HepG2 (cell line): ENCODE data around the gene RBP5. TPM values are rescaled to one million over a fixed set of nuclear protein-coding genes. Genes with fewer than 3 reads are reported as not detected.
A peak's percentile ranks its signal among the peaks of the same experiment; 100 is the strongest.

Experiments
- ATF2 ChIP-seq: sonication (generic); formaldehyde crosslinking; IDR thresholded peaks from 2 replicates; pipeline ENCODE4 v1.4.0; 2020; ENCODE audit warnings: missing genetic modification reagents
- BORCS8-MEF2B ChIP-seq: sonication (generic); formaldehyde crosslinking; IDR thresholded peaks from 2 replicates; pipeline ENCODE4 v1.8.0; 2022; ENCODE audit warnings: mild to moderate bottlenecking, missing genetic modification reagents
- CTCF ChIP-seq: sonication (generic); formaldehyde crosslinking; IDR thresholded peaks from 2 replicates; pipeline ENCODE4 v1.5.0; 2020; ENCODE audit warnings: mild to moderate bottlenecking, missing genetic modification reagents, moderate library complexity
- DMTF1 ChIP-seq: sonication (generic); formaldehyde crosslinking; IDR thresholded peaks from 2 replicates; pipeline ENCODE4 v1.4.0; 2020; ENCODE audit warnings: mild to moderate bottlenecking, missing genetic modification reagents
- FOXP1 ChIP-seq, 2 experiments: fragments of 450-650 bp in 1 of 2; IDR thresholded peaks; 2 replicates each; pipeline ENCODE4 v1.6.1; 2017 to 2018; ENCODE audit warnings: antibody characterized with exemption in 1 of 2
- MAFK ChIP-seq, 2 experiments: IDR thresholded peaks in 1 of 2; conservative IDR thresholded peaks in 1 of 2; 2 replicates each; pipeline ENCODE4 v1.6.1; 2011; ENCODE audit warnings: improper control_type of control experiment in 2 of 2, low read length in 2 of 2
- MBNL3 ChIP-seq: fragments of 250-450 bp; sonication (Bioruptor Pico); conservative IDR thresholded peaks from 2 replicates; pipeline ENCODE4 v1.8.0; 2022; ENCODE audit warnings: mild to moderate bottlenecking, inconsistent platforms
- MXD3 ChIP-seq: IDR thresholded peaks from 2 replicates; pipeline ENCODE4 v1.6.1; 2016; ENCODE audit warnings: mild to moderate bottlenecking, missing biosample characterization, missing genetic modification reagents
- SKIL ChIP-seq: sonication (generic); formaldehyde crosslinking; IDR thresholded peaks from 2 replicates; pipeline ENCODE4 v1.8.0; 2022; ENCODE audit warnings: missing genetic modification reagents, mild to moderate bottlenecking, moderate library complexity, borderline replicate concordance
- ZBTB33 ChIP-seq: sonication (generic); formaldehyde crosslinking; IDR thresholded peaks from 2 replicates; pipeline ENCODE4 v1.4.0; 2020; ENCODE audit warnings: missing genetic modification reagents
- ZFX ChIP-seq: sonication (generic); formaldehyde crosslinking; IDR thresholded peaks from 2 replicates; pipeline ENCODE4 v1.4.0; 2020; ENCODE audit warnings: mild to moderate bottlenecking, low read depth, missing genetic modification reagents, moderate library complexity
- ZNF232 ChIP-seq: sonication (generic); formaldehyde crosslinking; IDR thresholded peaks from 2 replicates; pipeline ENCODE4 v1.4.0; 2020; ENCODE audit warnings: missing genetic modification reagents, borderline replicate concordance
- ZNF234 ChIP-seq: sonication (generic); formaldehyde crosslinking; conservative IDR thresholded peaks from 2 replicates; pipeline ENCODE4 v1.5.1; 2020; ENCODE audit warnings: mild to moderate bottlenecking, missing genetic modification reagents
- ZNF292 ChIP-seq: sonication (generic); formaldehyde crosslinking; IDR thresholded peaks from 2 replicates; pipeline ENCODE4 v1.8.1; 2022; ENCODE audit warnings: mild to moderate bottlenecking, low read depth, missing genetic modification reagents, borderline replicate concordance
- ZNF333 ChIP-seq: sonication (generic); formaldehyde crosslinking; IDR thresholded peaks from 2 replicates; pipeline ENCODE4 v1.4.0; 2020; ENCODE audit warnings: mild to moderate bottlenecking, missing genetic modification reagents, borderline replicate concordance
- ZNF547 ChIP-seq: sonication (generic); formaldehyde crosslinking; IDR thresholded peaks from 2 replicates; pipeline ENCODE4 v1.5.1; 2020; ENCODE audit warnings: mild to moderate bottlenecking, missing genetic modification reagents
- ZNF572 ChIP-seq: sonication (generic); formaldehyde crosslinking; IDR thresholded peaks from 2 replicates; pipeline ENCODE4 v1.5.1; 2020; ENCODE audit warnings: mild to moderate bottlenecking, missing genetic modification reagents
- ZNF674 ChIP-seq: sonication (generic); formaldehyde crosslinking; IDR thresholded peaks from 2 replicates; pipeline ENCODE4 v1.5.0; 2020; ENCODE audit warnings: low read depth, mild to moderate bottlenecking, missing genetic modification reagents
- polyA plus RNA-seq, 8 experiments: library from polyadenylated mRNA; depleted of rRNA in 3 of 8; stranded (reverse) in 7 of 8; unstranded in 1 of 8; fragments of >200 nt; fragmentation: Illumina TruSeq in 4 of 8; extraction: Trizol in 4 of 8; gene quantifications; 2 replicates each; pipeline versions ENCODE4 v1.2.1 to v1.2.3, GENCODE V29; 2011 to 2016; ENCODE audit warnings: low read depth in 4 of 8, missing spikeins in 1 of 8, mixed read lengths in 1 of 8; ENCODE audit not compliant: insufficient read depth in 1 of 8
- total RNA-seq, 5 experiments: library from RNA; depleted of rRNA; stranded (reverse); fragments of >200 nt; fragmentation: Illumina TruSeq; extraction: Trizol; gene quantifications; 2 replicates each; pipeline ENCODE4 v1.2.3, GENCODE V29; 2016; ENCODE audit warnings: low read depth in 1 of 5

Gene RBP5
- total and polyA plus RNA-seq, 2 of the 13 experiments (the other 11 are each of a cell fraction or from before 2014, with no cell fraction given), result 13.8 to 19.8 TPM

GRCh38 chr12:7130701-7131501 lies 2.2 kb upstream of the RBP5 start (continued):
- TF ChIP-seq ZNF572 (CRISPR knock-in tag) (peak; percentile 76; the same call in 1 of the 2 replicates), ZNF674 (CRISPR knock-in tag) (no peak), FOXP1 (IDR thresholded peaks at IDR 0.05) (no peak), FOXP1 (CRISPR knock-in tag; IDR thresholded peaks at IDR 0.05) (no peak), ZNF333 (CRISPR knock-in tag) (no peak), BORCS8-MEF2B (CRISPR knock-in tag) (no peak), DMTF1 (no peak), ZNF547 (CRISPR knock-in tag) (no peak), ATF2 (CRISPR knock-in tag) (no peak), CTCF (CRISPR knock-in tag) (peak; percentile 41), ZNF292 (CRISPR knock-in tag) (peak; percentile 60; the same call in 1 of the 2 replicates), ZNF232 (no peak), SKIL (0 out of 2 replicates have a peak, but pooled peaks have one; percentile 49), MAFK (conservative IDR thresholded peaks at IDR 0.05 in 1 of 2, IDR thresholded peaks at IDR 0.05 in 1 of 2; ENCODE audit: low read length in 2 of 2) (no peak), MXD3 (CRISPR knock-in tag) (no peak), ZNF234 (CRISPR knock-in tag) (no peak), ZBTB33 (CRISPR knock-in tag) (no peak), ZFX (CRISPR knock-in tag) (0 out of 2 replicates have a peak, but pooled peaks have one; percentile 38), MBNL3 (CRISPR knock-in tag) (no peak)
